ENCODE results near the gene ANXA6.

ANXA6 gene

DNA sequence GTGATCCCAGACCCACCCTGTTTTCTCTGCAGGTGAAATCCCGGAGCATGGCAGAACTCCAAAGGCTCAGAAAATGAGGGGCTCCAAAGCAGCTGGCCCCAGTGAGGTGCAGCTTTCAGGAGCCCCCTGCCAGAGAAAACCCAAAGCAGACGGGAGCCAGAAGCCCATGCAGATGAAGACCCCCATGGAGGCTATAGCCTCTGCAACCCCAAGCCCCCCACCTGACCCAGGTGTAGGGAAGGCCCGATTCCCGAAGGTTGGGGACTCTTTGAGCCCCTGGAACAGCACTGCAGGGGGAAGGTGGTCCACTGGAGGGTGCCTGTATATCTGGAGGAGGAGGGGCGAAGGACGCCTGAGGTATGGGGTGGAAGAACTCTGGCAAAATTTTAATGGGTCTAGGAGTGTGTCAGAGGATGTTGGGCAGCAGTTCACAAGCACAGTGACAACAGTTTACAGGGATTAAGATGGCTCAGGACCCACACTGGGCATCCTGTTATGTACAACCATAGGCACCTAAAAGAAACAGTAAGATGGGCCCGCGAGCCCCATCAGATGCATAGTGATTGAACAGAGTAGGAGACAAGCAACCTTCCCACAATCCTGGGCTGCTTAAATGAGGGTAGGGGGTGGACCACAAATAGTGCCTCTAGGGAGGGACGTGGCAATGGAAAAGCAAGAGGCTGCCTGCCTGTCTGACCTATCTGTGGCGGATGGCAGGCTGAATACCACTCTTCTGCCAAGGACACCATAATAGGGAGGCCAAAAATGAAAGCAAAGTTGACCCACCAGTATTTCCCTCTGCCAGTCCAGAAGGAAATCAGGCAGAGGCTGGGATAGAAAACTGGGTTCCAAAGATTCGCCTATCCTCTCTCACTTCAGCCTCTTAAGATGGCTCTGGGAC, 16.4 kb upstream of the ANXA6 start:
- DNase-seq (ENCODE audit: low read depth, low spot score): no peak

GRCh38 chr5:151171529-151171928, 13.9 kb upstream of the ANXA6 start:
- DNase-seq (ENCODE audit: low read depth, low spot score): no peak
- H3K4me3 ChIP-seq (ENCODE audit: low read depth, low read length): no peak overlapping the region
- TF ChIP-seq, protein P1, sequence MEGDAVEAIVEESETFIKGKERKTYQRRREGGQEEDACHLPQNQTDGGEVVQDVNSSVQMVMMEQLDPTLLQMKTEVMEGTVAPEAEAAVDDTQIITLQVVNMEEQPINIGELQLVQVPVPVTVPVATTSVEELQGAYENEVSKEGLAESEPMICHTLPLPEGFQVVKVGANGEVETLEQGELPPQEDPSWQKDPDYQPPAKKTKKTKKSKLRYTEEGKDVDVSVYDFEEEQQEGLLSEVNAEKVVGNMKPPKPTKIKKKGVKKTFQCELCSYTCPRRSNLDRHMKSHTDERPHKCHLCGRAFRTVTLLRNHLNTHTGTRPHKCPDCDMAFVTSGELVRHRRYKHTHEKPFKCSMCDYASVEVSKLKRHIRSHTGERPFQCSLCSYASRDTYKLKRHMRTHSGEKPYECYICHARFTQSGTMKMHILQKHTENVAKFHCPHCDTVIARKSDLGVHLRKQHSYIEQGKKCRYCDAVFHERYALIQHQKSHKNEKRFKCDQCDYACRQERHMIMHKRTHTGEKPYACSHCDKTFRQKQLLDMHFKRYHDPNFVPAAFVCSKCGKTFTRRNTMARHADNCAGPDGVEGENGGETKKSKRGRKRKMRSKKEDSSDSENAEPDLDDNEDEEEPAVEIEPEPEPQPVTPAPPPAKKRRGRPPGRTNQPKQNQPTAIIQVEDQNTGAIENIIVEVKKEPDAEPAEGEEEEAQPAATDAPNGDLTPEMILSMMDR (IDR thresholded peaks at IDR 0.05; ENCODE audit: low read depth, low read length): no peak
- in situ Hi-C loops (cut with HindIII; ENCODE audit: low sequenced_read_pairs): no loop called here

More for the DNA sequence above, 16.4 kb upstream of the ANXA6 start:
- TF ChIP-seq, protein P1 (IDR thresholded peaks at IDR 0.05; ENCODE audit: low read depth, low read length): no peak
- H3K4me3 ChIP-seq (ENCODE audit: low read depth, low read length): no peak overlapping the region
- in situ Hi-C loops (cut with HindIII; ENCODE audit: low sequenced_read_pairs): no loop called here

- TF ChIP-seq, protein P1 (IDR thresholded peaks at IDR 0.05; ENCODE audit: low read depth, low read length): no peak
- no peak overlapping the region for H3K4me3 ChIP-seq (ENCODE audit: low read depth, low read length)
- in situ Hi-C loops (cut with HindIII; ENCODE audit: low sequenced_read_pairs): no loop called here
These were observed 11.2 kb upstream of the ANXA6 start for GRCh38 chr5:151168602-151169344.

GRCh38 chr5:151167022-151167421, 9.4 kb upstream of the ANXA6 start:
- TF ChIP-seq, protein P1 (IDR thresholded peaks at IDR 0.05; ENCODE audit: low read depth, low read length): no peak
- in situ Hi-C loops (cut with HindIII; ENCODE audit: low sequenced_read_pairs): no loop called here
- no peak for DNase-seq (ENCODE audit: low read depth, low spot score)
- no peak overlapping the region for H3K4me3 ChIP-seq (ENCODE audit: low read depth, low read length)

More at GRCh38 chr5:151168602-151169344, 11.2 kb upstream of the ANXA6 start:
- no peak for DNase-seq (ENCODE audit: low read depth, low spot score)

- H3K4me3 ChIP-seq (ENCODE audit: low read depth, low read length): no peak overlapping the region
- in situ Hi-C loops (cut with HindIII; ENCODE audit: low sequenced_read_pairs): no loop called here
- TF ChIP-seq, protein P1 (IDR thresholded peaks at IDR 0.05; ENCODE audit: low read depth, low read length): peak; percentile 93
- peak; percentile 76 for DNase-seq (ENCODE audit: low read depth, low spot score)
These were observed 7.3 kb upstream of the ANXA6 start for GRCh38 chr5:151164687-151165392.

GRCh38 chr5:151162776-151163175, 5.2 kb upstream of the ANXA6 start:
- TF ChIP-seq, protein P1 (IDR thresholded peaks at IDR 0.05; ENCODE audit: low read depth, low read length): no peak
- in situ Hi-C loops (cut with HindIII; ENCODE audit: low sequenced_read_pairs): no loop called here
- no peak for DNase-seq (ENCODE audit: low read depth, low spot score)
- H3K4me3 ChIP-seq (ENCODE audit: low read depth, low read length): no peak overlapping the region
